Jurkat, Clone E6-1 (cell line): Measurements from ENCODE around the gene SLC4A3.
A peak's percentile ranks its signal among the peaks of the same experiment; 100 is the strongest.

Source experiments
- DNase-seq: peaks from one replicate; pipeline ENCODE4 v3.0.0-alpha.2; 2011; ENCODE audit warnings: low read depth, low spot score
- H3K4me3 ChIP-seq: 2 replicates; pipeline ENCODE4 v1.5.1; 2011; ENCODE audit warnings: mild to moderate bottlenecking, low read length, control low read depth, moderate library complexity

SLC4A3 gene

GRCh38 chr2:219611866-219612576 lies 15.4 kb upstream of the SLC4A3 start:
- peak; percentile 22 for DNase-seq
- H3K4me3 ChIP-seq, result no peak overlapping the region

GRCh38 chr2:219612577-219613286 lies 14.7 kb upstream of the SLC4A3 start:
- peak; percentile 82 for DNase-seq
- H3K4me3 ChIP-seq, result no peak overlapping the region

- no peak overlapping the region for H3K4me3 ChIP-seq
- DNase-seq, result no peak
Observed at GRCh38 chr2:219613461-219614070, 13.9 kb upstream of the SLC4A3 start.

- DNase-seq, result no peak
- H3K4me3 ChIP-seq, result no peak overlapping the region
Observed at GRCh38 chr2:219614076-219614860, 13.2 kb upstream of the SLC4A3 start.

- DNase-seq, result no peak
- no peak overlapping the region for H3K4me3 ChIP-seq
Observed at GRCh38 chr2:219615036-219615435, 12.4 kb upstream of the SLC4A3 start.

GRCh38 chr2:219615894-219616293 lies 11.5 kb upstream of the SLC4A3 start:
- H3K4me3 ChIP-seq, result no peak overlapping the region
- no peak for DNase-seq

GRCh38 chr2:219616550-219616949 lies 10.9 kb upstream of the SLC4A3 start:
- no peak for DNase-seq
- H3K4me3 ChIP-seq, result no peak overlapping the region

- H3K4me3 ChIP-seq, result no peak overlapping the region
Observed at GRCh38 chr2:219618733-219619122, 8.7 kb upstream of the SLC4A3 start.

GRCh38 chr2:219619235-219619634 lies 8.2 kb upstream of the SLC4A3 start:
- no peak overlapping the region for H3K4me3 ChIP-seq
- DNase-seq, result no peak

More at GRCh38 chr2:219618733-219619122, 8.7 kb upstream of the SLC4A3 start:
- no peak for DNase-seq

- H3K4me3 ChIP-seq, result no peak overlapping the region
- no peak for DNase-seq
Observed at GRCh38 chr2:219620546-219620945, 6.9 kb upstream of the SLC4A3 start.

- no peak for DNase-seq
Observed at GRCh38 chr2:219621935-219622334, 5.5 kb upstream of the SLC4A3 start.

GRCh38 chr2:219622472-219622871 lies 5.0 kb upstream of the SLC4A3 start:
- DNase-seq, result no peak
- H3K4me3 ChIP-seq, result no peak overlapping the region

More at GRCh38 chr2:219621935-219622334, 5.5 kb upstream of the SLC4A3 start:
- H3K4me3 ChIP-seq, result no peak overlapping the region

GRCh38 chr2:219624565-219624964 lies 2.9 kb upstream of the SLC4A3 start:
- no peak for DNase-seq

GRCh38 chr2:219625179-219625578 lies 2.3 kb upstream of the SLC4A3 start:
- H3K4me3 ChIP-seq, result no peak overlapping the region
- DNase-seq, result no peak

More at GRCh38 chr2:219624565-219624964, 2.9 kb upstream of the SLC4A3 start:
- H3K4me3 ChIP-seq, result no peak overlapping the region

GRCh38 chr2:219626540-219626939 lies 890 bp upstream of the SLC4A3 start:
- no peak for DNase-seq
- H3K4me3 ChIP-seq, result no peak overlapping the region

- H3K4me3 ChIP-seq, result no peak overlapping the region
Observed at GRCh38 chr2:219628235-219628985, 980 bp downstream of the SLC4A3 start.

GRCh38 chr2:219628986-219629901 lies 1.8 kb downstream of the SLC4A3 start:
- H3K4me3 ChIP-seq, result no peak overlapping the region
- DNase-seq, result no peak

More at GRCh38 chr2:219628235-219628985, 980 bp downstream of the SLC4A3 start:
- no peak for DNase-seq
